ENCODE results near the gene RALGAPA2. TPM values are rescaled to one million over a fixed set of nuclear protein-coding genes. Genes with fewer than 3 reads are reported as not detected.

The RALGAPA2 gene
- total RNA-seq, 4 donors from 2014 or later: 20.1 to 27.7 (median 23.0) TPM

DNA sequence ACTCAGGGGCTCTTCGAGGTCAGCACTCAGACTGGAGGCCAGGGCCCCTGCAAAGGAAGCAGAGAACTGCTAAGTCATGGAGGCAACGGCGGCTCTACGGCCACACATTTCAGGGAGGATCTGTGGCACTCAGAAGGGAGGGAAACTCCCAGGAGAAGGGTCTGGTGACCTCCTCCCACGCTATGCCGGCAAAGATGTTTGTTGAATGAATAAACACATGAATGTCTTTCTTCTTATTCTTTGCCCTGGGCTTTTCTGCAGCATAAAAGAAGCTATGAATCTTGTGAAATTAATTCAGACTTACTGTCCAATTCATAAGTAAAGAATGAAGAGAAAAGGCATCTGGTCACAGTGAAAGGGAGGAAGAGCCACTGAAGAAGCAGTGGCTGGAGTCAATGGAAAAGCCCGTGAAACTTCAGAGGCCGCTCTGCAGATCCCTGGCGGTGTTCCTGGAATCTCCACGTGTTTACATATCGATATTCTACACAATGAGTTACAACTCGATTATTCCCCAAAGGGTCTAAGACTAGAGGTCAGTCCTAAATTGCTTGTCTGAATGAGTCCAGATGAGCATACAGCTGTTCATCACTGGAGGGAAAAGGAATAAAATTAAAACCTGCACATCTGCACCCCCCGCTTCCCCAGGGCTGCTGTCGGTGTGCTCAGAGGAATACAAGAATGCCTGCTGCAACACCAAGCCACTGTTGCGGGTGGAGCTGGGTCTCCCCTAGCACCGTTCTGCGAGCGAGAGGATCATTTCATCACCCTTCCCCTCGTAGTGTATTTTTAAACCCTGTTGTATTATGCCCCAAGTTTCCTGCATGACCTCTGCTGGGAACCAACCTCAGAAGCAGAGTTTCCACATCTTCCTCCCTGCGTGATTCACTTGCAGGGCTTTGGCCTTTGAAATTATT lies 319.0 kb downstream of the RALGAPA2 start:
- intact Hi-C loops (cut with DNase I): no loop called here
- 50% methylated on average over 20 of the region's 20 CpGs for WGBS
- H3K36me3 ChIP-seq: peaks cover 4 to 67% (median 51%) of the 10 kb centered on the region in 4 donors
- H3K9me3 ChIP-seq: no peaks in the 10 kb centered on the region
- H3K4me1 ChIP-seq: no peaks in the 10 kb centered on the region
- no peaks in the 10 kb centered on the region for H3K27me3 ChIP-seq
- no peak overlapping the region for H3K4me3 ChIP-seq
- no peak for DNase-seq (ENCODE audit: extremely low spot score)
- no peak overlapping the region for H3K27ac ChIP-seq (replicated peaks in 1 of 4)
- TF ChIP-seq EP300 (IDR thresholded peaks at IDR 0.05) (no peak), POLR2AphosphoS5 (IDR thresholded peaks at IDR 0.05) (no peak), POLR2A (IDR thresholded peaks at IDR 0.05; ENCODE audit: low read depth) (no peak)
- TF ChIP-seq, protein P1, sequence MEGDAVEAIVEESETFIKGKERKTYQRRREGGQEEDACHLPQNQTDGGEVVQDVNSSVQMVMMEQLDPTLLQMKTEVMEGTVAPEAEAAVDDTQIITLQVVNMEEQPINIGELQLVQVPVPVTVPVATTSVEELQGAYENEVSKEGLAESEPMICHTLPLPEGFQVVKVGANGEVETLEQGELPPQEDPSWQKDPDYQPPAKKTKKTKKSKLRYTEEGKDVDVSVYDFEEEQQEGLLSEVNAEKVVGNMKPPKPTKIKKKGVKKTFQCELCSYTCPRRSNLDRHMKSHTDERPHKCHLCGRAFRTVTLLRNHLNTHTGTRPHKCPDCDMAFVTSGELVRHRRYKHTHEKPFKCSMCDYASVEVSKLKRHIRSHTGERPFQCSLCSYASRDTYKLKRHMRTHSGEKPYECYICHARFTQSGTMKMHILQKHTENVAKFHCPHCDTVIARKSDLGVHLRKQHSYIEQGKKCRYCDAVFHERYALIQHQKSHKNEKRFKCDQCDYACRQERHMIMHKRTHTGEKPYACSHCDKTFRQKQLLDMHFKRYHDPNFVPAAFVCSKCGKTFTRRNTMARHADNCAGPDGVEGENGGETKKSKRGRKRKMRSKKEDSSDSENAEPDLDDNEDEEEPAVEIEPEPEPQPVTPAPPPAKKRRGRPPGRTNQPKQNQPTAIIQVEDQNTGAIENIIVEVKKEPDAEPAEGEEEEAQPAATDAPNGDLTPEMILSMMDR (IDR thresholded peaks at IDR 0.05): no peak

DNA sequence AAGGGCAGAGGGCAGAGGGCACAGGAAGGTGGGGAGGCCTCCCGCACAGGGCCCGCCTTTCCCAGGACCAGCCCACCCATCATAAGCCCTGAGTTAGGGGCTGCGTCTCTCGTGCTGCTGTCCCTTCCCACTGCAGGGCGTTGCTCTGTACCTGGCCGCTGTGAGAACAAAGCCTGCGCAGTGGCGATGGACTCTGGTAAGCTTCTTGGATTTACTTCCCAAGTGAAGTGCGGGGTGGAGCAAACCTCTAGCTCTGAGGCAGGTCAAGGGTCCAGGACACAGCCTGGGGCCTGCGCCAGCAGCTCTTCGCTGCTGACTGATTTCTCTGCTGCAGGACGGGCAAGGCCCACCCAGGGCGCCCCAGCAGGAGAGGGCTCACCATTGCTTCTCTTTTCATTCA lies 320.7 kb downstream of the RALGAPA2 start:
- no peak for DNase-seq (ENCODE audit: extremely low spot score)
- intact Hi-C loops (cut with DNase I): no loop called here
- H3K36me3 ChIP-seq: peaks cover 4 to 59% (median 47%) of the 10 kb centered on the region in 4 donors
- TF ChIP-seq, protein P1 (IDR thresholded peaks at IDR 0.05): no peak
- TF ChIP-seq POLR2AphosphoS5 (IDR thresholded peaks at IDR 0.05) (no peak), EP300 (IDR thresholded peaks at IDR 0.05) (no peak), POLR2A (IDR thresholded peaks at IDR 0.05; ENCODE audit: low read depth) (no peak)
- H3K9me3 ChIP-seq: no peaks in the 10 kb centered on the region
- no peaks in the 10 kb centered on the region for H3K4me1 ChIP-seq
- 95% methylated on average over 10 of the region's 13 CpGs for WGBS
- H3K27ac ChIP-seq (replicated peaks in 1 of 4): no peak overlapping the region
- no peaks in the 10 kb centered on the region for H3K27me3 ChIP-seq
- H3K4me3 ChIP-seq: no peak overlapping the region

DNA sequence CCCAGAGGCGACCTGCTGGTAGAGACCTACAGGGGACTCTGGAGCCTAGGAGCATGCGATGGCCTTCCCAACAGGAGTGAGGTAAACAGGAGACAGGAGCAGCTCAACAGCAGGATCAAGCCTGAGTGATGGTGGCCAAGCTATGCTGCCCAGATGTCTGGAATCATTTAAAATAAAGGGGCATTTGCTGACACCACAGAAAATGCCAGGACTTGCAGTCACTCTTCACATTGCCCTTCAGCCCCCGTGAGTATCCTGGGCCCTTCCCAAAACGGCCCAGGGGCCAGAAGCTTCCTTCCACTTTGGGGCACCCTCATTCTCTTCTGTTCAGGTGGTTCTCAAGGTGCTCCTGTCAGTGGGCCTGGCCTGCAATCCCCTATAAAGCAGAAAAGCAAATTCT lies 321.3 kb downstream of the RALGAPA2 start:
- H3K27ac ChIP-seq (replicated peaks in 1 of 4): no peak overlapping the region
- H3K4me3 ChIP-seq: no peak overlapping the region
- no peaks in the 10 kb centered on the region for H3K9me3 ChIP-seq
- TF ChIP-seq, protein P1 (IDR thresholded peaks at IDR 0.05): no peak
- TF ChIP-seq POLR2A (IDR thresholded peaks at IDR 0.05; ENCODE audit: low read depth) (no peak), POLR2AphosphoS5 (IDR thresholded peaks at IDR 0.05) (no peak), EP300 (IDR thresholded peaks at IDR 0.05) (no peak)
- WGBS: 89% methylated on average over 4 of the region's 4 CpGs
- no peaks in the 10 kb centered on the region for H3K4me1 ChIP-seq
- peaks cover 4 to 56% (median 43%) of the 10 kb centered on the region in 4 donors for H3K36me3 ChIP-seq
- DNase-seq (ENCODE audit: extremely low spot score): no peak
- intact Hi-C loops (cut with DNase I): no loop called here
- H3K27me3 ChIP-seq: no peaks in the 10 kb centered on the region

DNA sequence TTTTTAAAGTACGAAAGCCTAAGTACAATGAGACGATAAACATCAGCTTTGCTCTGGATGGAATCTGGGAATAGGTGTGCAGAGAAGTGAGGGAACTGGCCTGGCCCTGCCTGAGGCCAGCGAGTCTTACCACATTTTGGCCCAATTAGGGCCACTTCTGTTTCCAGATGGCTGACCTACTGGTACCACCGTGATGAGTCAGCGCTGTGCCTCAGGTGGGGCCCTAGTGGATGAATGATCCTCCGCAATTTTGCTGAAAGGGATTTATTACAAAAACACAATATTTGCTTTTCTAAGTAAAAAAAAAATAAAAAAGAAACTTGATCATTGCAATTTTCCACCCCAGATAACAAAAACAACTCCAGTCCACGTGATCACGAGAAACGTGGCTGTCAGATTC lies 322.1 kb downstream of the RALGAPA2 start:
- Histone ChIP-seq H3K4me3 (no peak overlapping the region), H3K27me3 (no peaks in the 10 kb centered on the region), H3K27ac (replicated peaks in 1 of 4) (no peak overlapping the region), H3K4me1 (no peaks in the 10 kb centered on the region), H3K36me3 (peaks cover 4 to 48% (median 35%) of the 10 kb centered on the region in 4 donors), H3K9me3 (no peaks in the 10 kb centered on the region)
- WGBS: 95% methylated on average over 9 of the region's 9 CpGs
- no peak for DNase-seq (ENCODE audit: extremely low spot score)
- no peak for TF ChIP-seq EP300 (IDR thresholded peaks at IDR 0.05)
- no peak for TF ChIP-seq POLR2AphosphoS5 (IDR thresholded peaks at IDR 0.05)
- no peak for TF ChIP-seq POLR2A (IDR thresholded peaks at IDR 0.05; ENCODE audit: low read depth)
- TF ChIP-seq, protein P1 (IDR thresholded peaks at IDR 0.05): no peak
- intact Hi-C loops (cut with DNase I): no loop called here

All from esophagus muscularis mucosa (tissue), 4 donors.